ENCODE data around the gene KHDRBS1.

- no peak for TF ChIP-seq CTCF (IDR thresholded peaks at IDR 0.05; ENCODE audit: poor library complexity, severe bottlenecking)
- TF ChIP-seq REST (IDR thresholded peaks at IDR 0.05; ENCODE audit: borderline replicate concordance): no peak
- TF ChIP-seq TAF1 (IDR thresholded peaks at IDR 0.05; ENCODE audit: low read depth): no peak
- TF ChIP-seq POLR2AphosphoS5 (IDR thresholded peaks at IDR 0.05): no peak
These were observed 42.8 kb upstream of the KHDRBS1 start for GRCh38 chr1:31970873-31971272.

All from neural cell (in vitro differentiated cells).